NCI-H2107 treated with DMSO at 0.1 percent for 48 hours (cell line): ENCODE data around the gene UTP11.

Experiments used
- DNase-seq: peaks from one replicate; lab custom pipeline; 2025; ENCODE audit not compliant: unreplicated experiment; lab: John Stamatoyannopoulos, UW

Gene UTP11

DNA sequence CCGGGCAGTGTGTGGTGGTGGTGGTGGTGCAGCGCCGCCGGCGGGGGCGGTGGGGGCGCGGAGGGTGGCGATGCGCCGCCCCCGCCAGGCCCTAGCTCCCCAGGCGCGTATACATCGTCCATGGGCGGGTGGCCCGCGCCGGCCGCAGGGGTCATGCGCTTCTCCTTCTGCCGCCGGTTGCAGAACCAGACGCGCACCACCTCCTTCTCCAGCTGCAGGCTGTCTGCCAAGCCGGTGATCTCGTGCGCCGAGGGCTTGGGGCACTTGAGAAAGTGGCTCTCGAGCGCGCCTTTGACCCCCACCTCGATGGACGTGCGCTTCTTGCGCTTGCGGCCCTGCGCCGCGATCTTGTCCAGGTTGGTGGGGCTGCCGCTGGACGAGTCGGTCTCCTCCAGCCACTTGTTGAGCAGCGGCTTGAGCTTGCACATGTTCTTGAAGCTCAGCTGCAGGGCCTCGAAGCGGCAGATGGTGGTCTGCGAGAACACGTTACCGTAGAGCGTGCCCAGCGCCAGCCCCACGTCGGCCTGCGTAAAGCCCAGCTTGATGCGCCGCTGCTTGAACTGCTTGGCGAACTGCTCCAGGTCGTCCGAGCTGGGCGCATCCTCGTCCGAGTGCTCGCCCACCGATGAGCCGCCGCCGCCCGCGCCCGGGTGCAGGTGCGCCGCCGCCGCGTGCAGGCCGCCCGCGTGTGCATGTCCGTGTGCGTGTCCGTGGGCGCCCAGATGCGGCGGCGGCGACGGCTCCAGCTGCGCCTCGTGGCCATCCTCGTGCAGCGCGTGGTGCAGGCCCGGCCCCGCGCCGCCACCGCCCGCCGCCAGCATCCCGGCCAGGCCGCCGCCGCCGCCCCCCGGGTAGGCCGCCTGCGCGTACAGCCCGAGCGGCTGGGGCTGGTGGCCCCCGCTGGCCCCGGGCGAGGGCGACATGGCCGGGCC lies 33.1 kb downstream of the UTP11 start:
- no peak for DNase-seq

DNA sequence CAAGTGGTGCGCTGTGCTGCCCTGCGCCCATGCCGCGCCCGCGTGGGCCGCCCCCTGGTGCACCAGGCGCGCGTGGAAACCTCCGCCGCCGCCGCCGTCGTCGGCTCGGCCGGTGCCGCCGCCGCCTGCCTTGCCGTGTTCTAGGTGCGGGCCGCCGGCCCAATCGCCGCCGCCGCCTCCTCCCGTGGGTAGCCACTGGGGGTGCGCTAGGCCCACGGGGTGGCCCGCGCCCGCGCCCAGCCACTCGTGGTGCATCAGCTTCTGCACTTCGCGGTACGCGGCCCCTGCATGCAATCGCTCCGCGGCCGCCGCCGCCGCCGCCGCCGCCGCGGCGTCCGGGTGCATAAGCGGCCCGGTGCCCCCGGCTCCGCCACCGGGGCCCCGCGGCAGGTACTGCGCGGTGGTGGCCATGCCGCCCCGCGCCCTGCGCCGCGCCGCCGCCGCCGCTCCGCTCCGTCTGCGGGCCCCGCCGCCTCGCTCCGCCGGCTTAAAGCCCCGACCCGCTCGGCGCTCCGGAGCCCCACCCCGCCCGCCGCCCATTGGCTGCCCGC lies 33.9 kb downstream of the UTP11 start, which contains the start of gene POU3F1:
POU3F1 (minus strand) TSS at position 461 of the 551 bp plus-strand sequence; CDS start at position 411, 50 bp downstream.
- DNase-seq = no peak

DNA sequence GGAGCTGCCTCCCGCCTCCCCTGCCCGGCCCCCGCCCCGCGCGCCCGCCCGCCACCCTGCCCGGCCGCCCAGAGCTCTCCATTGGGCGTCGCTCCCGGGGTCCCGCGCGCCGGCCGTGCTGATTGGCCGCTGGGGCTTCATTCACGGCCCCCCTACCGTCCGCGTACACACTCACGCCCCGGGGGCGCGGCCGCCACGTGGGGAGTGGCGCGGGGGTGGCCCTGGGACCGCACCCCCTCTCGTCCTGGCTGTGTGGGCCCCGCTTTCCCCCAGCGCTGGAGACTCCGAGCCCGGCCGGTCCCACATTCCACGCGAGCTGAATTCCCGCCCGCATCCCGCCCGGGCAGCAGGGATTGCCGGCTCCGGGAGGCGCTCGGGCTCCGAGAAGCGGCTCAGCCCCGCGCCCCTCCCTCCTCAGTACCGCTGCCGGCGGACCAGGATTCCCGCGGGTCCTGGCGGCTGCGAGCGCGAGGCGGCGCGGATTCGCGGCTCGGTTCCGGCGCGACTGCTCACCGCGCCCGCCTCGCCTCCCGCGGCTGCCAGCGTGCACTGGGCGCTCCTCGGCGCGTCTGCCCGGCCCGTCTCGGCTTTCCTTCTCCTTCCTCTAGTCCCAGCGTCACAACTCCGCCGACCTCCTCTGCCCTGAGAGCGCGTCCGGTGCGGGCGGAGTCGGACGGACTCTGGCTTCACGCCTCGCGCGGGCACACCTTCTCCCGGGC lies 34.5 kb downstream of the UTP11 start:
- peak; percentile 2 for DNase-seq

DNA sequence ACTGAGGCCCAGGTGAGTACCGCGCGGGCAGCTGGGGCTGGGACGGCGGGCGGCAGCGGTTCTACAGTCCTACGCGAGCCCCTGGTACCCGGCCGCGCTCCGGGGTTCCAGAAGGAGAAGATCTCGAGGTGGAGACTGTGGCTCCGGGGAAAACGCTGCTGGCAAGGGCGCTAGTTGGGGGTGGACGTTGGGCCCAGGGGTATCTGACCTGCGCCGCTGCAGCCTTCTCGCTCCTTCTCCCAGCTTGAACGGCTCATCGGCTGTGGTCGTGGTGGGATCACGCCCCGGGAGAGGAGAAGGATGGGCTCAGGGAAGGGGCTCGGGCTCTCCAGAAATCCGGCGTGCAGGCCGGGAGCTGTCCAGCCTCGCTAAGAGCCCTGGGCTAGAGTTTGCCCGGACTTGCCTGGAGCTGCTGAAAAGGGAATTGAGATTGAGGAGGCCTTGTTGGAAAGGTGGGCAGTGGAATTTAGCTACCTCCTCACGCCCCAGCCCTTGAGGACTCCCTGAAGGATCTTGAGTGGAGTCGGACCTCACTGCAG lies 35.1 kb downstream of the UTP11 start:
- no peak for DNase-seq

DNA sequence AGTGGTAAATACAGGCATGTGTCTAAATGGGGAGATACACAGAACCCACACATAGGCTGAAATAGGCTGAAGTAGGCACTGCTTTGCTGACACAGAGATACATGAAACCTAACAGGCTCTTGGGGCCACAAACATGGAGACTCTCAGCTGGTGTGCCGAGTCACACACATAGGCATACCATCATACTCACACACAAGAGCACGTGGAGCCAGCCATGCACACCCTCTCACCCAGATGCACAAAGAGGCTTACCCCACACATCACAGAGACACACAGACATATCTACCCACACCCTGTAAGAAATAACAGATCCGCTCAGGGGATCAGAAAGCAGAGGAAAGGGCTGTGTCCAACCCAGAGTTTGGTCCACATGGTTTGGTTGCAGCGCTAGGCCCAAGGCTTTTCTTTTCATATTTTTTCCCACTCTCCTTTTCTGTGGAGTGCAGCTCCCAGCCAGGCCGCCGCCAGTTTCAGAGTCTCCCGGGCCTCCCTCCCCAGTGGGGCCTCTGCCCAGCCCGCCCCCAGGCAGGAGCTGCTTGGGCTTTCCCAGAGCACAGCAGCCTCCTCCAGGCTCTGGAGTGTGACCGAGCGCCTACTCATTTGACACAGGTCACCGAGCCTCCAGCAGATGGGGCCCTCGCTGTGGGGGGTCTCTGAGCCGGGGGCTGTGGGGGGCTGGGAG lies 38.0 kb downstream of the UTP11 start:
- DNase-seq = no peak

DNA sequence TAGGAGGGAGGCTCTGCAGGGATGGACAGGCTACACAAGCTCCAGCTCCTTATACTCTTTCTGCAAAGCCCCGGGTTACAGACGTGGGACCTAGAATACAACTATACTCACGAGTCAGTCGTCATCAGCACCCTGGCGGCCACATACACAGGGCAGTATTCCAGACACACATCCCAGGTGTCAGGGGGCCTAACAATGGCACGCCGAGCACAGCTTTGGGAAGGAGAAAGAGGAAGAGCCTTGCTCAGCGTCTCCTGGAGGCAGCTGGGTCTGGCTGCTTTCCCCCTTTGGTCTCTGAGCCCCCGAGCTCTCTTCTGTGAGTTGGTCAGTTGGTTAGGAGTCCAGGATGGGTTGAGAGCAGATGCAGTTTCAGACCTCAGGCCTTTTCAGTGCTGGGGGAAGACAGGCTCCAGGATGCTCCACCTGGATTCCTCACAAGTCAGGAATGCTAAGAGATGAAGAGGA lies 38.6 kb downstream of the UTP11 start:
- no peak for DNase-seq

DNA sequence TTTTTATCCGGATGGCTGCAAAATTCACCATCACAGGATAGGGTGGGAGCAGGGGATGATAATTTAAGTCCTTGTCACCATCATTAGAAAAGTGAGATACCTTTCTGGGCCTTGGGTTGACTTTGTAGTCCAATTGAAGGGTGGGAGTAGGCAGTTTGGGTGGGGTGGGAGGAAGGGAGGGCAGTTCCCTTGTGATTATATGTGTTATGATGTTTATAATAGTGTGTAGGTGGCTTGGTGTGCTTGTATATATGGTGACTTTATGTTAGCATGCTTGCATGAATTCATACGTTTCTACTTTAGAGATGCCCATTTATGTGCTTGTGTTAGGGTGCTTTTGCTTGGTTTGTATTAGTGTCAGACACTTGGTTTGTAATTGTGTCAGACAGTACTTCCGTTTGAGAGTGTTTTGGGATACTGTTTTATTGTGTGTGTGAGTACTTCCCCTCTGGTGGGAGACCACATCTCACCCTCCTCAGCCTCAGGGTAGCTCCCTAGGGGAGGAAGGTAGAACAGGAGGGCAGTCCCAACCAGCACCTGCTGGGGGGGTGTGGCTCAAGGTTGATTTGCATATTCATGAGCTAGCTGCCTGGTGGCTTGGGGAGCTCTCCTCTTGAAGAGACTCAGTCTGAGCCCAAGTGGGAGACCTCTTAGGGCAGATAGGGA lies 40.3 kb downstream of the UTP11 start:
- no peak for DNase-seq

DNA sequence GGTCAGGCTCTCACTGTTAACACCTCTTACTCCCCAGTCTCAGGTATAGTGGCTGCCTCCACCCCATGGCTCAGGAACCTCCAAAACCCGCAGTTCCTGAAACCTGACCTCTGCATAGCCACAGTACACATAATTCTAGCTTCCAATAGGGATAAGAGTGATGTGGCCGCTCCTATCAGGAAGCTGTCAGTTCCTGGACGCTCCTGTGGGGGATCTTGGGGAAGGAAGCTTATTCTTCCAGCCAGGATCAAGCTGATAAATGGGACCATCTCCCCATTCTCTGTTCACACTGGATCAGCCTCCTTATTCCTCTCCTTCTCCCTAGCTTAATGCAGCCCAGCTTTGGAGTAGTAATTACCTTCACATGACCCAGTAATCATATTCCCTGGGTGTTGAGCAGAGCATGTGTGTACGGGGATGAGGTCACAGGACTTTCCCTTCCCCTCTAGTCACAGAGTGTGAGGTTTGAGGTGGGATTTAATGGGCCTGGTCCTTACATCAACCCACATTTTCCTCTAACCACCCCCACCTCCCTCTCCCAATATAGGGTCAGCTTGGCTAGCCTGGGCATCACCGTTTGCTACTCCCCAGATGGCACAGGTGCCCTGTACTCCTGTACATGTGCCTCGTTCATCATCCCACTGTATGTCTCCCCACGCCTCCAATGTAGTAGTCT lies 41.0 kb downstream of the UTP11 start:
- DNase-seq = peak; percentile 11

DNA sequence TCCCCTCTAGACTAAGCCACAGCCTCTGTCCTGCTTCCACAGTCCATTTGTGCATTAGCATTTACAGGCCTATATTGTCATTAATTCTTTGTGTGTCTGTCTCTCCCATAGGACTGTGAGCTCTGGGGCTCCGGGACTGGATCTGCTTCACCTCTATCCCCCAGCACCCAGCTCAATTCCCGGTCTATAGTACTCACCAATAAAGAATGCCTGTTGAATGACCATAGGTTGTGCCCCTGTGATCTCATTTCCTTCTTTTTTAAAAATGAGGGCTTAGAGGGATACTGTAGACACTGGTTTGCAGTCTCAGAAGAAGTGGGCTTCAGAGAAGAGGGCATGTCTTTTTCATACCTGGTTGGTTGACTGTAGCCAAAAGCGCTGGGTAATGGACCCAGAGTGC lies 42.9 kb downstream of the UTP11 start:
- DNase-seq = no peak

DNA sequence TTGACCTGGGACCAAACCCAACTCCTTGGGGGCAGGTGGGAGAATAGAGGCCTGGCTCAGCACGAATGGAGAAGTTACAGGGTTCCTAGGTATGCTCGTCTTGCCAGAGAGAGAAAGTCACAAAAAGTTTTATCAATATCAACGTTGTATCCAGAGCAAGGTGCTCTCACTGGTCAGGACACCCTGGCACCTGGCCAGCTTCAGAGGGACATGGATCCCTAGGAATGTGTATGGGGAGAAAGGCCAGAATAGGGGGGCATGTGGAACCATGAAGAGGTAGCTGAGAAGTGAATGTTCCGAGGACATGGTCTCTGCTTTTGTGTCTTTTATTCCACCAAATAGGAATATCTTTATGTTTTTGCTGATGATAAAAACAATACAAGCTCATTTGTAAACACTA lies 43.4 kb downstream of the UTP11 start:
- no peak for DNase-seq

DNA sequence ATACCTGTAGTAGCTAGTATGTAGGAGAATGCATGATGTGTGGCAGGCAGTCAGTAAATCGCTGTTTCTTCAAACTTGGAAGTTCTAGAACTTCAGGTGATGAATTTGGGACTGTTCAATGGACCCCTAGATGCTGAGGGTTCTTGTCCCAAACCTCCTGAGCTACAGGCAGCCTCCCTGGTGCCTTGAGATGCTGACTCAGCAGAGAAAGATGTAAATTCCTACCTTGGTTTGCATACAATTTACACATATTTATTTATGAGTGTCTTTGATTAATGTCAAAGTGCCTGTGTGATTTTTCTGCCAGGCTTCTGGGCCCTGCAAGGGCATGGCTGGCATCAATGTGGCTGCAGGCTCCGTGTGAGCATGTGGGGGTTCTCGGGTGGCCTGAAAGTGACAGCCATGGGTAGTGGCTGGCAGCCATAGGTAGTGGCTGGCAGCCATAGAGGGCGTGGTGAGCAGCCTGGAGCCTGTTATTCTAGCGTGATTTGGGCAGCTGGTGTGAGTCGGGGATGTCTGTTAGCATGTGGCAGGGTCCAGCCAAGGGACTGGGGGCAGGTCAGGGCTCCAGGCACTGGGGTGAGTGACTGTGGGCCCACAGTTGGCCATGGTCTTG lies 47.2 kb downstream of the UTP11 start:
- no peak for DNase-seq

DNA sequence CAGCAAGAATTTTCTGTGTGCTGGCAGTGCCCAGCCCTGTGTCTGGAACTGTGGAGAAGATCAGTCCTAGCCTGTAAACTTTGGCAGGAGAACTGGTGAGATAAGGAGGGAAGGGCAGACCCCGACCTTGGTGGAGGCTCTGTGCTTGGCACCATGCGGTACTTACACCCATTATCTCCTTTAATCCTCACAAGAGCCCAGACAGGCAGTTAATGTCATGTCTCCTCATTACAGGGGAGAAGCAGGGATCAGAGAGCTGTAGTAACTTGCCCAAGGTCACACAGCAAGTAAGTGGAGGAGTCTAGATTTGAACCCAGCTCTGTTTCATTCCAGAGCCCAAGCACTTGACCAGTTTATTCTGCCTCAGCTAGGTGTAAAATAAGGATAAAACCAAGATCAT lies 48.0 kb downstream of the UTP11 start:
- DNase-seq = no peak

DNA sequence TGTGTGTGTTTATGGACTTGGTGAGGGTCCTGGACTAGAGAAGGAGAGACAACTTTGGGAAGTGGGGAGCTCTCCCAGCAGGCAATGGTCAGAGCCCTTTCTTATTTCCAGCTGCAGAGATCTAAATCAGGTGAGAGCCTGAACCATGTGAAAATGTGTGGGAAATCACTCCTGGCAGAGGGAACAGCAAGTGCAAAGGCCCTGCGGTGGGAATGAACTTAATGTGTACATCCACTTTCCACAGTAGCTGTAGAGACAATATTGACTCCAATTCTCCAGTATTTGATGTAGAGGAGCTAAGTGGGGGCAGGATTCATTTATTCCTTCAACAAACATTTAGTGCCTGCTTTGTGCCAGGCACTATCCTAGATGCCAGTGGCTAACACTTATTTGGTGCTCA lies 48.8 kb downstream of the UTP11 start:
- DNase-seq = no peak

DNA sequence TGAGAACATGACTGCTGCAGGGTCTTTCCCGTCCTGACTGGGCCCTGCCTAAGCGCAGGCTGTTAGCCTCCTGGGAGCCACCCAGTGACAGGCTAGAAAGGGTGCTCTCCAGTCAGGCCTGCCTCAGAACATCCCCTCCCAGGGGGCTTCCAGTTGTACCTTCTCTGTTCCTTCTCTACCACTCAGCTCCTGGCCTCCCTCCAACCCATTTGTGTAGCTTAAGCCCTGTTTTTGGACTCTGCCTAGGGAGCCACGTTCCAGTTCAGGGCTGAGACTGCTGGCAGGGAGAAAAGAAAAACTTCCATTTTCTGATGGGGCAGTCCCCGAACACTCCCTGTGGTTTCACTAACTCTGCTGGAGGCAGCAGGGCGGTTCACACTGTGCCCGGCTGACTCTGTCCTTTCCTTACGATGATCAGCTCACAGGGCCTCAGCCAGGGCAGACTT lies 49.4 kb downstream of the UTP11 start:
- no peak for DNase-seq

DNA sequence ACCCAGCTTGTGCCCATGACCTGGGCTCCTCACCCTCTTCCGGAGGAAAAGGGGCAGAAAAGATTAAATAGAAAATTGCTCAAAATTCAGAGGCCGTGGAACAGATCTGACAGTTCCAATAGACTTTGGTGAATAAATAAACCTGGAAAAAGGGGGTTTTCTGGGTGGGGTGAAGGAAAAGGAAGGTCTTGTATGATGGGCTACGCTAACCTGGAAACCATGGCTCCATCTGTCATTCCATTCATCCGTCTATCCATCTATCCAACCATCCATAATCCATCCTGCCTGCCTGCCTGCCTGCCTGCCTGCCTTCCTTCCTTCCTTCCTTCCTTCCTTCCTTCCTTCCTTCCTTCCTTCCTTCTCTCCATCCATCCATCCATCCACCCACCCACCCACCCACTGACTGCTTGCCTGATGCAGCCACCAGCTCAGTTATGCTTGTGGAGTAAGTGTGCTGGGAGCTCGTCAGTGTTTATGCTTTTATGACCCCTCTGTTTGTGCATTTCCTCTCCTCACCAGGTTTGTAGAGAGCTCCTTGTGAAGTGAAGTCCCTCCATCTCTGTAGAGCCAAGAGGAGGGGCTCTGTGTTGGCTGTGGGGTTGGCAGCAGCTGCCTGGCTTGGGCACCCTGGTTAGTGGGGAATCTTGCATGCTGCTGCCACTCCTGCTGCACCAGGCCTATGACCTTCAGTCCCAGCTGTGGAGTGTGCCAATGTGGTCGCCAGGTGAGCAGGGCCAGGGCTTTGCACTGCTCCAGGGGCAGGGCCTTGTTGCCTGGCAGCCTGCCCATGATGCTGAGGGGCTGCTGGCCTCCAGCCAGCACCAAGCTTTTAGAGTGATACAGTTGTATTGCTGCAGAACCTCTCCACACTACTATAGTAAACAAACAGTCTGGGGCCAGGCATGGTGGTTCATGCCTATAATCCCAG lies 50.1 kb downstream of the UTP11 start:
- peak; percentile 51 for DNase-seq

DNA sequence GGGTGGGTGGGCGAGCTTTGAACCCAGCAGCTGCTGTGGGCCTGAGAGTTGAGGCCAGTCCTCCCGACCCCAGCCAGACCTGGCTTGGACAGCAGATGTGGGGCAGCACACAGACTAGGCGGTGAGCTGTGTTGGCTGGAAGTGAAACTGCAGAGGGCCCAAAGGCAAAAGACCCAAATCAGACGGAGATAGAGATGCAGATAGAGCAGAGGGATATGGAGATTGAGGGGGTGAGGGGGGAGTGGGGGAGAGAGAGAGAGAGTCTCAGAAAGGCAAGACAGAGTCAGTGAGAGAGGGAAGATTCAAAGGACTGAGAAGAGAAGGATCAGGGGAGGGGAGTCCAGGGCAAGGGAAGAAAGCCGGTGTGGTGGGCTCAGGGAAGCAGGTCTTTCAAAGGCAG lies 51.1 kb downstream of the UTP11 start:
- DNase-seq = no peak

DNA sequence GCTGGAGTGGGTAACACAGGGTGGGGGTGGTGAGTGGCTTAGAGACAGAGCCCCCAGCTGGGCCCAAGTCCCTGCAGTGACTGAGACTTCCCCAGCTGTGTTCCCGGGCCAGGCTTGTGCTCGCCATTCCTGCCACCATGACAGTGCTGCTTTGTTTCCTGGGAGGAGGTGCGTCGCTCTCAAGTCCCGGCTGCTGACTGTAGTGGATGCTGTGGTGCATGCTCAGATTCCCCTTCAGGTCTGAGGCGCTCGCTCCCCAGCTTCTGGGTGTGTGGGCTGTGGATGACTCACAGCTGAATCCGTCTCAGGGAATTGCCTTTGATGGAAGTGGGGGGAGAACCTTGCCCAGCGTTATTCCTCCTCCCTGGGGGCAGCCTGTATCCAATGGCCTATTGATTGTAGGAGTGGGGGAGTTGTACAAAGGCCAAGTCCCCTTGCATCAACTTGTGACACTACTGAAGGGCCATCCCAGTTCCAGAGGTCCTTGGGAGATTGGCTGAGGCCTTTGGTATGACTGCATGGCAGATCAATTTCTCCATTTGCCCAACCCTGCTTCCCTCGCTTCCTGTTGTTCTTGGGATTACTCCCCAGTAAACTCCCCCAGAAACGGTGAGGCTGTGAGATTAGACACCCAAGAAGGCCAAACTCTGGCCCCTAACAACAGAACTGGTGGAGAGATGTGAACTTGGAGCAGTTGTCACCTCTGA lies 51.8 kb downstream of the UTP11 start:
- DNase-seq = no peak
